ENCODE data around the gene STOM. TPM values are rescaled to one million over a fixed set of nuclear protein-coding genes. Genes with fewer than 3 reads are reported as not detected.

The STOM gene
- polyA plus RNA-seq, 3 donors: 23.8 to 66.9 (median 63.8) TPM

DNA sequence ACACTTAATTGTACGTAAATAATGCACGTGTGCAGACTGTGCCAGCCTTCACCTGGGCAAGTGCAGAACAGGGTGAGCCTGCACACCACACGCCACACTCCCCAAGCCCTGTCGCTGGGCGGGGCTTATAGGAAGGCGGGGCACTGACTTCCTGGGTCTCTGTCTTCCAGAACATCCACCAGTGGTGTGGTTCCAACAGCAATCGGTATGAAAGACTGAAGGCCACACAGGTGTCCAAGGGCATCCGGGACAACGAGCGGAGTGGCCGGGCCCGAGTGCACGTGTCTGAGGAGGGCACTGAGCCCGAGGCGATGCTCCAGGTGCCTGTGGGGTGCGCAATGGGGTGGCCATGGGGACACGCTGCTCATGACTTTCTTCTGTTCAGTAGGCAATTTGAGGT is 57.9 kb downstream of the STOM start:
- peaks cover 0 to 1% (median 0%) of the 10 kb centered on the region in 3 donors for H3K27me3 Mint-ChIP-seq (ENCODE audit: low read depth in 3 of 3)
- Histone ChIP-seq H2AFZ (ENCODE audit: insufficient read depth, low read depth, low read length, poor library complexity, severe bottlenecking) (no peak overlapping the region), H4K20me1 (ENCODE audit: insufficient read depth, low read length) (no peaks in the 10 kb centered on the region), H3K79me2 (ENCODE audit: insufficient read depth, low read length) (no peaks in the 10 kb centered on the region), H3K9ac (ENCODE audit: insufficient read depth, low read length, poor library complexity, severe bottlenecking) (no peak overlapping the region), H3K9me3 (replicated peaks in 1 of 2; ENCODE audit: control insufficient read depth in 1 of 2, insufficient read depth in 1 of 2, low read length in 2 of 2) (no peaks in the 10 kb centered on the region), H3K36me3 (replicated peaks in 1 of 2; ENCODE audit: control insufficient read depth in 1 of 2, insufficient read depth in 2 of 2, low read length in 2 of 2) (peaks cover 70 to 91% of the 10 kb centered on the region in 2 donors), H3K27me3 (ENCODE audit: control insufficient read depth in 2 of 2, insufficient read depth in 2 of 2, low read length in 2 of 2) (no peaks in the 10 kb centered on the region), H3K27ac (ENCODE audit: low read depth in 1 of 2, low read length in 2 of 2) (no peak overlapping the region), H3K4me2 (replicated peaks; ENCODE audit: extremely low read depth, low read length, poor library complexity, severe bottlenecking) (no peak overlapping the region), H3K4me1 (ENCODE audit: control insufficient read depth in 1 of 2, insufficient read depth in 2 of 2, low read length in 2 of 2) (no peaks in the 10 kb centered on the region), H3K4me3 (replicated peaks in 1 of 3; ENCODE audit: low read depth in 2 of 3, low read length in 3 of 3) (no peak overlapping the region)
- H3K9me3 Mint-ChIP-seq: no peaks in the 10 kb centered on the region
- intact Hi-C loops (cut with micrococcal nuclease): no loop called here
- no peaks in the 10 kb centered on the region for H3K4me1 Mint-ChIP-seq
- peaks cover 75 to 82% of the 10 kb centered on the region in 2 donors for H3K36me3 Mint-ChIP-seq
- DNase-seq: no peak
- H3K27ac Mint-ChIP-seq: peak overlapping the region in 1 of 7 donors; percentile 30
- no peak overlapping the region for H3K4me3 Mint-ChIP-seq
- over 99% methylated on average over 13 of the region's 17 CpGs for WGBS (ENCODE audit: insufficient coverage)
- TF ChIP-seq, protein P1, sequence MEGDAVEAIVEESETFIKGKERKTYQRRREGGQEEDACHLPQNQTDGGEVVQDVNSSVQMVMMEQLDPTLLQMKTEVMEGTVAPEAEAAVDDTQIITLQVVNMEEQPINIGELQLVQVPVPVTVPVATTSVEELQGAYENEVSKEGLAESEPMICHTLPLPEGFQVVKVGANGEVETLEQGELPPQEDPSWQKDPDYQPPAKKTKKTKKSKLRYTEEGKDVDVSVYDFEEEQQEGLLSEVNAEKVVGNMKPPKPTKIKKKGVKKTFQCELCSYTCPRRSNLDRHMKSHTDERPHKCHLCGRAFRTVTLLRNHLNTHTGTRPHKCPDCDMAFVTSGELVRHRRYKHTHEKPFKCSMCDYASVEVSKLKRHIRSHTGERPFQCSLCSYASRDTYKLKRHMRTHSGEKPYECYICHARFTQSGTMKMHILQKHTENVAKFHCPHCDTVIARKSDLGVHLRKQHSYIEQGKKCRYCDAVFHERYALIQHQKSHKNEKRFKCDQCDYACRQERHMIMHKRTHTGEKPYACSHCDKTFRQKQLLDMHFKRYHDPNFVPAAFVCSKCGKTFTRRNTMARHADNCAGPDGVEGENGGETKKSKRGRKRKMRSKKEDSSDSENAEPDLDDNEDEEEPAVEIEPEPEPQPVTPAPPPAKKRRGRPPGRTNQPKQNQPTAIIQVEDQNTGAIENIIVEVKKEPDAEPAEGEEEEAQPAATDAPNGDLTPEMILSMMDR (IDR thresholded peaks at IDR 0.05): no peak

DNA sequence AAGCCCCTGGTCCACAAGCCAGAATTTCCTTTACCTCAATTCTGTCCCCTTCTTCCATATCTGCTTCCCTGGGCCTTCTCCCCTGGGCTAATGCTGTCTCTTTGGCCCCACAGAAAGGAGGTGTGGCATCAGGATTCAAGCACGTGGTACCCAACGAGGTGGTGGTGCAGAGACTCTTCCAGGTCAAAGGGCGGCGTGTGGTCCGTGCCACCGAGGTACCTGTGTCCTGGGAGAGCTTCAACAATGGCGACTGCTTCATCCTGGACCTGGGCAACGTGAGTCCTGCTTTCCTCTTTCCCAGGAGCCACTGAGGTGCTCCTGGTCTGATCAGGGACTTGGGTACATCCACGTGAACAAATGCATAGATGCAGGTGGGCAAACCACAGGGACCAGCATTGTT is 59.5 kb downstream of the STOM start:
- whole genome bisulfite sequencing (ENCODE audit: insufficient coverage): 94% methylated on average over 9 of the region's 9 CpGs

More for the DNA sequence above, 59.5 kb downstream of the STOM start:
- no peaks in the 10 kb centered on the region for H3K9me3 Mint-ChIP-seq
- H3K4me3 Mint-ChIP-seq: no peak overlapping the region
- H3K4me2 ChIP-seq (replicated peaks; ENCODE audit: extremely low read depth, low read length, poor library complexity, severe bottlenecking): no peak overlapping the region
- H3K27me3 ChIP-seq (ENCODE audit: control insufficient read depth in 2 of 2, insufficient read depth in 2 of 2, low read length in 2 of 2): no peaks in the 10 kb centered on the region
- no peak overlapping the region for H3K9ac ChIP-seq (ENCODE audit: insufficient read depth, low read length, poor library complexity, severe bottlenecking)
- peak overlapping the region in 1 of 7 donors; percentile 77 for H3K27ac Mint-ChIP-seq
- intact Hi-C loops (cut with micrococcal nuclease): no loop called here
- no peak overlapping the region for H2AFZ ChIP-seq (ENCODE audit: insufficient read depth, low read depth, low read length, poor library complexity, severe bottlenecking)
- peaks cover 73 to 79% of the 10 kb centered on the region in 2 donors for H3K36me3 Mint-ChIP-seq
- peaks cover 0 to 1% (median 0%) of the 10 kb centered on the region in 3 donors for H3K27me3 Mint-ChIP-seq (ENCODE audit: low read depth in 3 of 3)
- no peaks in the 10 kb centered on the region for H3K9me3 ChIP-seq (replicated peaks in 1 of 2; ENCODE audit: control insufficient read depth in 1 of 2, insufficient read depth in 1 of 2, low read length in 2 of 2)
- TF ChIP-seq, protein P1 (IDR thresholded peaks at IDR 0.05): no peak
- no peaks in the 10 kb centered on the region for H3K4me1 ChIP-seq (ENCODE audit: control insufficient read depth in 1 of 2, insufficient read depth in 2 of 2, low read length in 2 of 2)
- no peak overlapping the region for H3K4me3 ChIP-seq (replicated peaks in 1 of 3; ENCODE audit: low read depth in 2 of 3, low read length in 3 of 3)
- H3K79me2 ChIP-seq (ENCODE audit: insufficient read depth, low read length): no peaks in the 10 kb centered on the region
- no peaks in the 10 kb centered on the region for H3K4me1 Mint-ChIP-seq
- no peaks in the 10 kb centered on the region for H4K20me1 ChIP-seq (ENCODE audit: insufficient read depth, low read length)
- no peak overlapping the region for H3K27ac ChIP-seq (ENCODE audit: low read depth in 1 of 2, low read length in 2 of 2)
- no peak for DNase-seq
- H3K36me3 ChIP-seq (replicated peaks in 1 of 2; ENCODE audit: control insufficient read depth in 1 of 2, insufficient read depth in 2 of 2, low read length in 2 of 2): peaks cover 62 to 92% of the 10 kb centered on the region in 2 donors
